GM19397 (cell line): ENCODE data around the gene NCEH1.
"Not testable (repeated sequence)": the region's sequence is repeated elsewhere in the genome, so short reads cannot be mapped to it uniquely, and the experiment has no call there.

Source experiments
- ATAC-seq: cut with Tn5 transposase; IDR thresholded peaks from one replicate; pipeline ENCODE4 v1.9.1; 2021; ENCODE audit warnings: mild to moderate bottlenecking, moderate library complexity; ENCODE audit not compliant: unreplicated experiment

NCEH1 gene

DNA sequence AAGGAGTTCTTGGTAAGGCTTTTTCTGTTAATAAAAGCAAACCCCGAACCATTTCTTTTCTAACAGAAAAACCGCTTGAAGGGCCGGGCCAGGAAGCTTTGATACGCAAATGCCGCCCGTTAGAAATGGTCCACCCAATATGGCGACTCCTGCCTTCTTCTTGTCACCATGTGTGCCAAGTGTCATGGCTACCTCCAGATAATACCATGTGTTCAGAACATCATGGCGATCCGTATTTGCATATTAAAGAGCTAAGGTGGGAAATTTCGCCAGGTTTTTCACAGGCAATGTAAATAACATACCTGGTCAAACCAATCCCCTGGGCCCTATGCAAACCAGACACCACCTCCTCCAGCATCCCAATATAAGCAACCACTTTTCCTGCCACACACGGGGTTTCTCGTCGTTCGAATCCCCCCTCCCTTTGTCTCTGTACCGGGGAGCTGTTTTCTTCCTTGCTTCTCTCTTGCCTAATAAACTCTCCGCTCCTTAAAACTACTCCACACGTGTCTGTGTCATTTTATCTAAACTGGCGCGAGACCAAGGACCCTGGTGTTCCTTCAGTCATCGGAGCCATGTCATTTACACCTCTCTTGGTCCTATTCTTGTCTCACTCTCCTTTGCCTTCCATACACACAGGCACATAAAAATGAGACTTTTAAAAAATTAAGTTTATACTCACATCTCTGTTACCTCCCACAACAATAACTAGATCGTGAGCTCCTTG is 34.5 kb downstream of the NCEH1 start:
- no peak for ATAC-seq

DNA sequence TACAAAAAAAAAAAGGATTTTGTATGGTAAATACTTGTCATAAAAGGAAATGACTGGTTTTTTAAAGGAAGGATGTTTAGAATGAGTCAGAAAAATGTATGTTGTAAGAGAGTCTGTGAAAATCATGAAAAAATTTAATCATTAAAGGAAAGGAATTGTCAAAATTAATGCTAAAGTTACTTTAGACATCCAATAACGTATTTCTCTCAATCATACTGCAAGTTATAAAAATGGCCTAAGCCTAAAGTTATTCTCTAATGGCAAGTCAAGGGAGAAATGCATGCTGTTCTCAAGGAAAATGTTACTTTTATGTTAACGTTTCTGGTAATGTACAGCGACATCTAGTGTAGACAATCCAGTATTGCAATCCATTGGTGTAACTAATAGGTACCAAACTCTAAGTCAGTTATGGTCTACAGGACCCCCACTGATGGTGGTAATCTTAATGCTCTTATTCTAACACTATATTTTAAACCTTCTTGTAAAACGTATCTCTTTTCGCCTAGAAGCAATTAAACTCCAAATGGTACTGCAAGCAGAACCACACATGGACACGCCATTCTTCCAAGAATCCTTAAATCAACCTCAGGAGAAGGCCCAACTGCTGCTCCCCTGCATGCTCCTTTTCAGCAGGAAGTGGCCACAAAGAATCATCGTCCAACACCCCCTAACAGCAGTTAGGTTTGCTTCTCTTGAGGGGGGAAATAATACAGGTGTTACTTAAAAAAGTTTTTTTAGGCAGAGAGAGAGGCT is 35.2 kb downstream of the NCEH1 start:
- ATAC-seq = no peak

DNA sequence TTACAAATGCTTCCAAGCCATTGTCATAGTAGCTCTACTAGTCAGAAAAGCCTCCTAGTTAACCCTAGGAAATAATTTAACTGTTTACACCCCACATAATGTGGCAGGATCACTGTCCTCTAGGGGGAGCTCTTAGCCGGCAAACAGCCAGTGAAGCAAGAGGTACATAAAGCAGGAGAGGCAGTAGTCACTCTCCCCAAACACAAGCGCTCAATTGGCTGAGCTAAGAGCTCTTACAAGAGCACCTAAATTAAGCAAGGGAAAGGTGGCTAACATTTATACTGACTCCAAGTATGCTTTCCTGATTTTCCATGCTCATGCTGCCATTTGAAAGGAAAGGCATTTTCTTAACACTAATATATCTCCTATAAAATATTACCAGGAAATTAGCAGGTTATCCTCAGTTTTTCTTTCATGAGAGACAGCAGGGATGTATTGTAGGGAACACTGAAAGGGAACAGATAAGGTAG is 37.6 kb downstream of the NCEH1 start:
- peak; percentile 72 for ATAC-seq

DNA sequence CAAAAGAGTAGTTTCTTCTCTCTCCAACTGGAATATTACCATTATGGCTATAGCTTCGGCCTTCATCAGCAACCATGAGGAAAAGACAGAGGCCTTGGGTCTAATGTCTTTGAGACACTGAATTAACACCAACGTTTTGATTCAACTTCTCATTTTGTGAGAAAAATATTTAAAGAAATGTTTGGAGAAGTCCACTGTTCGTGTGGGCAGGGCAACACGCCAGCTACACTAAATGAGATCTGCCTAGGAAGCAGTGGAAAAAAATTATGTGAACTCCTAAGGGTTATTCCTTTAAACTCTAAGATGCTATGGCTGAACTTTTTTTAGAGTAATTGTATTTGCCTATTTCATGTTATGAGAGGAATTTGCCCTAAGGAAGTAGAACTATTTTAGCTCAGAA is 41.8 kb downstream of the NCEH1 start:
- ATAC-seq = no peak

DNA sequence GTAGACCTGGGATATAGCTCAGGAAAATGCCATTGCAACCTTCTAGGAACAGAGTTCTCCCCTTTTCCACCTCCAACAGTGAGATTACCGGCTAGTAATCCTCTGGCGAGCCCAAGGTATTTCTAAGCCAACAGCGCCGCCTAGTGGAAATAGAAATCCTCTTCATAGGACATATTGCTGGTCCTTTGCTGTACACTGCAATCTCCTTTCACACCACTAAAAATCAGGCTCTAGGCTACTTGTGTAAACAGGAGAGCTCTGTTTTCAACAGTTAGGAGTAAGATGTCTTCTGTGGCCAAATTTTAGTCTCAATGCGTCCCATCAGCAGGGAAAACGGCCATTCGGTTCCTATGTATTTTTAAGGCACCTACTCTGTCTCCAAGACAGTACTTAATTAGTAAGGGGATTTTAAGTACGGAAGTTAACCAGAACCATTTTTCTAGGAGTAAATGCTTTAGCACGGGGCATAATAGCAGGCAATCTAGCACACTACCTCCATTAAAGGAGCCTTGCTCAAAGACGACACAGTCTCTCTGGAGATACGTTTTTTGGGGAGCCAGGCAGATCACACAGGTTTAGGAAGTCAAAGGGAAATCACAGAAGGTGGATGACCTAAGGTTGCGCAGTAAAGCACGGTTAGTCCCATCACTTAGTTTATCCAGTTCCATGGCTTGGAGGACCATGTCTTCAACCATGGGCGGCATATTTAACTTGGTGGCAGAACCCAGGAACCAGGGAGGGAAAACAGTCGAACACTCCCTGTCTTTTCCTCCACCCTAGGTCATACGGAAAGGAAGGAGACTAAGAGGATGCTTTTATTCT is 43.8 kb downstream of the NCEH1 start:
- peak; percentile 93 for ATAC-seq

DNA sequence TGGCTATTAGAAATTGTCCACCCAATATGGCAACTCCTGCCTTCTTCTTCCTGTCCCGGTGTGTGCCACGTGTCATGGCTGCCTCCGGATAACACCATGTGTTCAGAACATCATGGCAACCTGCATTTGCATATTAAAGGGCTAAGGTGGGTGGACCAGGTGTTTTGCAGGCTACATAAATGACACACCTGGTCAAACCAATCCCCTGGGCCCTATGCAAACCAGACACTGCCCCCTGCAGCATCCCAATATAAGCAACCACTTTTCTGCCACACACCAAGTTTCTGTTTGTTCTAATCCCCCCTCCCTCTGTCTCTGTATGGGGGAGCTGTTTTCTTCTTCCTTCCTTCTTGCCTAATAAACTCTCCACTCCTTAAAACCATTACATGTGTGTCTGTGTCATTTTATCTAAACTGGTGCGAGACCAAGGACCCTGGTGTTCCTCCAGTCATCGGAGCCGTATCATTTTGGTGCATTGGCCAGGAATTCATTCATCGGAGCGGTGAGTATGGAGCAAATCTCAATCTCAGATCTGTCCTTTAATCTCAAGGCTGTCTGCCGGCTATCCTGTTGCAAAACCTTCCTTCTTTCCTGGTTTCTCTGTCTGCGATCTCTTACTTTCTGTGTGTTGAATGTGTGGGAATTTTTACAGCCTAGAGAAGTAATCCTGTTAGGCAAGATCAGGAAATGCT is 44.5 kb downstream of the NCEH1 start:
- no peak for ATAC-seq

DNA sequence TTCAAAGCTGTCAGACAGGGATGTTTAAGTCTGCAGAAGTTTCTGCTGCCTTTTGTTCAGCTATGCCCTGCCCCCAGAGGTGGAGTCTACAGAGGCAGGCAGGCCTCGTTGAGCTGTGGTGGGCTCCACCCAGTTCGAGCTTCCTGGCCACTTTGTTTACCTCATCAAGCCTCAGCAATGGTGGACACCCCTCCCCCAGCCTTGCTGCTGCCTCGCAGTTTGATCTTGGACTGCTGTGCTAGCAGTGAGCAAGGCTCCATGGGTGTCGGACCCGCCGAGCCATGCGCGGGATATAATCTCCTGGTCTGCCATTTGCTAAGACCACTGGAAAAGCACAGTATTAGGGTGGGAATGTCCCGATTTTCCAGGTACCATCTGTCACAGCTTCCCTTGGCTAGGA is 45.4 kb downstream of the NCEH1 start:
- not testable (repeated sequence) for ATAC-seq

DNA sequence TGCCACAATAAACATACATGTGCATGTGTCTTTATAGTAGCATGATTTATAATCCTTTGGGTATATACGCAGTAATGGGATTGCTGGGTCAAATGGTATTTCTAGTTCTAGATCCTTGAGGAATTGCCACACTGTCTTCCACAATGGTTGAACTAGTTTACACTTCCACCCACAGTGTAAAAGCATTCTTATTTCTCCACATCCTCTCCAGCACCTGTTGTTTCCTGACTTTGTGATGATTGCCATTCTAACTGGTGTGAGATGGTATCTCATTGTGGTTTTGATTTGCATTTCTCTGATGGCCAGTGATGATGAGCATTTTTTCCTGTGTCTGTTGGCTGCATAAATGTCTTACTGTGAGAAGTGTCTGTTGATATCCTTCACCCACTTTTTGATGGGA is 50.4 kb downstream of the NCEH1 start:
- not testable (repeated sequence) for ATAC-seq

DNA sequence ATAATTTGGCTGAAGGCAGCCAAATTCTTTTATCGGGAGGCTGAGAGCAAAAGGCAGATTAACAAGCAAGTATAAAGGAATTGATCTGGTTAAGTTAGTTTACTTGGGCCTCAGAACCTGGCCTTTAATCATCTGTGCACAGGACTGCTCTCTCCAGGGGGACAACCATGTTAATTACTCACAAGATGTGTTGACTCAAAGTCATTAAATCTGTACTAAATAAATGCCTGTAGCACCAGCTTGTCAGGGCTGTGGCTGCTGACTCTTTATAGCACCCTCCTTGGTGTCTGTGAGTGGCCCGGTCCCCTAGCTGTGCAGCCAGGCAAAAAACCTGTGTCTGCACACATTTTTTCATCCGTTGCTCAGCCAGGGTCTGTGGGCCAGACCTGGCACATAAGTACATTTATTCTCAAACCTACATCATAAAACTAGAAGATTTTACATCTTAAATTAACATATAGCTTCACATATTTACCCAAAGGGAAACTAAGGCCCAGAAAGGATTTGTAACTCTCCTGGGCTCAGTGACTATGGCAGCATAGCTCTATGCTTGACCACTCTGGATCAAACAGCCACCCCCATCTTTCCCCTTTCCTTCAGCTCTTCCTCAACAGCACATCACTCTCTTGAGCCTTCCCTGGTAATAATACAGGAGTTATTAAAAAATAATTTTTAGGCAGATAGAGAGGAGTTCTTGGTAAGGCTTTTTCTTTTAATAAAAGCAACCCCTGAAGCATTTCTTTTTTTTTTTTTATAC is 51.4 kb downstream of the NCEH1 start:
- no peak for ATAC-seq

DNA sequence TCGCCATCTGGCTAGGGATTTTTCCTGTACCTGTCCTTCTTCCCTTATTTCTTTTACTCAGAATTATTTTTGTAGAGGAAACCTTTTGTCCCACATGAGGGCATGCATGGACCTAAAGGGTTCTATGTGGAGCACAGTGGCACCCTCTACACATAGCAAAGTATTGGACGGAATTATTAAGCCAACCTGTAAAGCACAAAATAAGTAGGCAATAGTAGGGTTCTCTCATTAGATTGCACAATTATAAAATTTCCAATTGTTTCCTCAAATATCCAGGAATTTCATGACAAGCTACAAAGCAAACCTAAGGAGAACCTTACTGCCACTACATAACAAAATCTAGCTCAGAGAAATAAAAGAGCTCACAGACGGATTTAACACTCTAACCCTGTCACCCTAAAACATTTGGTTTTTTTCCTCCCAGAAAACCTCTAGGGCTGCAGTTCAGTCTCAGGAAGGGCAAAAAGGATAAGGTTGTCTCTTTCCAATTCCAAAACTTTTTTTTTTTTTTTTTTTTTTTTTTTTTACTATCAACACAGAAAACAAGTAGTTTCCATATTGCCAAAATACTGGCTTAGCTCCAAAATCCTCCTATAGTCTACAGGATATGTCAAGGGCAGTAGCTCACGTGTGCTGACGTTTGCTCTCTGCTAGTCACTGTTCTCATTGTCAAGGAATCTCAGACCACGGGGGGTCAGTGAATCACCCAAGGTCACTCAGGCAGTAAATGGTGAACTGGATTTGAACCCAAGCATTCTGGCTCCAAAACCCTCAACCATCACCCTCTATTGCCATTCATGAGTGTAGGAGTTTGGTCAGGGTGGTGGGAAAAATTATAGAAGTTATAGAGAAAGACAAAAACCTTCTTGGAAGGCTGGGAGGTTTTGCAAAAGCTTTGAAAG is 52.3 kb downstream of the NCEH1 start:
- no peak for ATAC-seq

DNA sequence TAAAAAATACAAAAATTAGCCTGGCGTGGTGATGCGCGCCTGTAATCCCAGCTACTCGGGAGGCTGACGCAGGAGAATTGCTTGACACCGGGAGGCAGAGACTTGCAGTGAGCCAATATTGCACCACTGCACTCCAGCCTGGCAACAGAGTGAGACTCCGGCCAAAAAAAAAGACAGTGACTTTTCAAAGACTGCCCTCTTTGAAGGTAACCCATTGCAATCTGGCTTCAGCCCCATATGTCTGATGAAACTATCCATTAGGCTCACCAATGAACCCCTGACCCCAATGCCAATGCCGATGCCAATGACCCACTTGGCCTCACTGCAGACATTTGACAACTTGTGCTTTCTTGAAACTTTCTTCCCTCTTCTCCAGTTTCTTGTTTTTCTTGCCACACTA is 54.3 kb downstream of the NCEH1 start:
- ATAC-seq = no peak

DNA sequence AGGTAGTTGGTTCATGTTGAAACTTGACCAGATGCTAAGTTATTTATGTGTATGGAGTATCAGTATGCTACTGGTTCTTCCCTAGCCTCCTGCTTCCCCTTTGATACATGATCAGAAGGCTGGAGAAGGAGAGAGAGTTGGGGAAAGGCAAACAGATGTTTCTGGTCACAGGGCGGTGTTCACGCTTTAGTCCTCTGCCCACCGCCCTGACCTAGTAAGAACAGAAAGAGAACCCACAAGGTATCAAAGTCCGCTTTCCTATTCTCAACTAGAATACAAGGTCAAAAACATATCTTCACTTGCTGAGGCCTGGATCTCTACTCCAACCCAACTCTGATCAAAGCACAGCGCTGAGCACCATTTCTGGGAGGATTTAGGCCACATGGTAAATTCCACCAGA is 55.5 kb downstream of the NCEH1 start:
- ATAC-seq = no peak

DNA sequence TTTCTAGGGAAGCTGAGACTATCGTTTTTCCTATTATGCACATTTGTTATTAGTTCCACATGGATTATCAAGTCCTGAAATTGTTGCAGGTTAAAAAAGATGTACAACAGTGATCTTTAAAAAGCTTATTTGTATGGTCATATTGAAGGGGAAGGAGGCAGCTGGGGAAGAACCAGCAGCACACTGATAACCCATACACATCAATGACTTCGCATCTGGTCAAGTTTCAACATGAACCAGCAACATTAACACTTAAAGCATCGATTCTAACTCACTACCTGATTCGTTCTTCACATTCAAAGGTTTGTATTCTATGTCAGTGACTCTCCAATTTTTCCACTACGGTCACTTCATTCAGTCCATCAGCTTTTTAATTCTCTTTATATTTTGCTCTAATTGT is 56.4 kb downstream of the NCEH1 start:
- ATAC-seq = no peak

DNA sequence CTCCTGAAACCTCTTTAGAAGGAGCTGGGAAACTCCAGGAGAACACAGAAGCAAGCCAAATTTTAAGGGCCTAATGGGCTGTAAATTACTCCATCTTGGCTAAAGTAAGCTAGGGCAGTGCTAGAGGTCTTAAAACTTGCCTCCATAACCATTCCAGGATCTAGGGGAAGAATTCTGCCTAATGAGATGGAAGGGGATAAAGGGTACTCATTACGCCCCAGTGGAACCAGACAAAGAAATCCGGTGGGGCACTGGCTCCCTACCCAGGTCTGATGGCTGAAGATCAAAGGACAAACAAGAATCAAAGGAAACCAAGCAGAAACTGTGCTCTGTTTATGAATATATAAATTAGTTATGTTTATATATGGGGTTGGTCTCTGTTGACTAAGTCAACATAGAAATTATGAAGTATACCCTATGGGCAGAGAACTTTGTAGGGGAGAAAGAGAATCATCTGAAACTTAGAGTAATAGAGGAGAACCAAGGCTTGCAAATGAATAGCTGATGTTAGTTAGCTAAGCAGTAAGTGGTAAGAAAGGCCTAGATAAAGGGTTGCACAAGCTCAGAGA is 57.8 kb downstream of the NCEH1 start:
- ATAC-seq = no peak

DNA sequence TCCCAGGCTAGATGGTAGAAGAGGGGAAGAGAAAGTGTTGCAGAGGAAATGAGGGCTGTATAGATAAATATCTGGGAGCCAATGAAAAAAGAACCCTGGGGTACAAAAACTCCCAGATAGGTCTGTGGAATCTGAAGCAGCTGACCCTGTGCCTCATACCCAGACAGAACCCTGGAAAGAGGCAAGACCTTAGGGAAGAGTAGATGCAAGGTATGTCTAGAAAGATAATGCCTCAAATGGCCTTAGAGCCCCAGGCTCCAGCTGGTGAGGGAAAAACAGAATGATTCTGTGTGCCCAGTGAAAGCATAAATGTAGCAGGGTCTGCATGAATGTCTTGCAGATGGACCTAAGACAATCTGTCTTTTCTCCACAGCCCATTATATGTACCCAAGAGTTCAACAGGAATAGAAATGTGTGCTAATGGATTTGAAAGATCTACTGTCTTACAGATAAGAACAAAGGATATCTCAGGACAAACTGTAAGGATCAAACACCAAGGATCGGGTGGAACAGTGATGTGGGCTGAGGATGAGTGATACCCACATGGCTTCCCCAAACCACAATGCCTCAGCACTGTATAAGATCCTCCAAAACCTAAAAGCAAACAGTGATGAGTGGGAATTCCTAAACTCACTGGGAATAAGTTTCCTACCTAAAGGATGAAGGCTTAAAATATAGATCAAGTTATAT is 58.8 kb downstream of the NCEH1 start:
- ATAC-seq = no peak

DNA sequence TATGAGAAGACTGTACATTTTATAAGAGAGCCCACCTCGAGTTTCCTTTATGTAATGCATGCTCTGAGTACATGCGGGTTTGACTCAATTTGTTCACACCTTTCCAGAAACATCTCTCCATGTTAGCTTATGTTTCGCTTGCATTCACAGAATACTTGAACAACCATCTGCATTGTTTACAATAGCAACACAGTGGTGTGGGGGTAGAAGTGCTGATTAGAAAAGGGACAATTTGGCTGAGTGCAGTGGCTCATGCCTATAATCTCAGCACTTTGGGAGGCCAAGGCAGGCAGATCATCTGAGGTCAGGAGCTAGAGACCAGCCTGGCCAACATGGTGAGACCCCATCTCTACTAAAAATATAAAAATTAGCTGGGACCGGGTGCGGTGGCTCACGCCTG is 60.9 kb downstream of the NCEH1 start:
- ATAC-seq = no peak

DNA sequence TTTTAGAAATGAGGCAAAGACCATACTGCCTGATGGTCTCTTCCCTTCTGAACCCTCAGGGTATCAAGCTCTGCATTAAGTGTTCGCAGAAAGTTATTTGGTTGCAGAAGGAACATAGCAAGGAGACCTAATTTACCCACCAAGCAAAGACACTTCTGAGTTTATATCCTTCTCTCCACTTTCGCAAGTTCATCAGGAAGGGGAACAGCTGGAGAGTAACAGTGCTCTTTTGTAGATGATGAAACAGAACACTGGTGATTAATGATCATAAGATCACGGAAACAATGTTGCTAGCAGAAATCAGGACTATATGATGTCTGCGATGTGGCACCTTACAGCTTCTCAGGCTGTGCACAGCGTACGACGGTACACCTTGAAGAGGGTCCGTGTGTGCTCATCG is 62.1 kb downstream of the NCEH1 start:
- ATAC-seq = no peak

DNA sequence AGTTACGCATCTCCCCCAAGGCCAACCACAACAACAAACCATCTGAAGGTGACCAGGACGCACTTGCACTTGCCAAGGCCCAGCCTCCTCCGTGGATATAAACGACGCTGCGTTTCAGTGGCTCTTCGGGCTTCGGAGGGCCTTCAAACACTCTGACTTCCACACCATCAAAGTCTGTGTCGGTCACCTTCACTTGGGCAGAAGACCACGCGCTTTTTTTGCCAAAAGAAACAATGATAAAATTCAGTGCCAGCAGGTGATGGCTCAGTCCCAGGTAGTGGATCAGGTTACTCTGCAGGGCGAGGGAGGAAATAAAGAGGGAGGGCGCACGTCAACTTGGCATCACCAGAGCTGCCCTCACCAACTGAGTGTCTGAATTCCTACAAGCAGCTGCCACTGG is 63.0 kb downstream of the NCEH1 start:
- no peak for ATAC-seq
